NCI-H2196 treated with DMSO at 0.1 percent for 48 hours (cell line): ENCODE results near the gene ULBP1.
"Not testable (repeated sequence)": the region's sequence is repeated elsewhere in the genome, so short reads cannot be mapped to it uniquely, and the experiment has no call there.

Source experiments
- DNase-seq: peaks from one replicate; lab custom pipeline; 2025; ENCODE audit not compliant: unreplicated experiment; lab: John Stamatoyannopoulos, UW

ULBP1 gene

GRCh38 chr6:150004101-150004782 is 40.5 kb downstream of the ULBP1 start:
- no peak for DNase-seq

GRCh38 chr6:150004783-150005717 is 41.3 kb downstream of the ULBP1 start:
- DNase-seq = peak; percentile 88

GRCh38 chr6:150005761-150006651 is 42.3 kb downstream of the ULBP1 start:
- DNase-seq = no peak

- peak; percentile 11 for DNase-seq
These were observed 43.3 kb downstream of the ULBP1 start for GRCh38 chr6:150006961-150007464.

GRCh38 chr6:150008588-150008987 is 44.8 kb downstream of the ULBP1 start:
- DNase-seq = no peak

- not testable (repeated sequence) for DNase-seq
These were observed 49.4 kb downstream of the ULBP1 start for GRCh38 chr6:150012846-150013784.

GRCh38 chr6:150013785-150014622 is 50.3 kb downstream of the ULBP1 start:
- not testable (repeated sequence) for DNase-seq

- DNase-seq = not testable (repeated sequence)
These were observed 51.0 kb downstream of the ULBP1 start for GRCh38 chr6:150014623-150015280.

GRCh38 chr6:150015281-150016001 is 51.7 kb downstream of the ULBP1 start:
- DNase-seq = not testable (repeated sequence)

- peak; percentile 67 for DNase-seq
These were observed 52.8 kb downstream of the ULBP1 start for GRCh38 chr6:150016324-150017185.

- not testable (repeated sequence) for DNase-seq
These were observed 53.4 kb downstream of the ULBP1 start for GRCh38 chr6:150017186-150017521.

- no peak for DNase-seq
These were observed 55.3 kb downstream of the ULBP1 start for GRCh38 chr6:150018846-150019580.

- not testable (repeated sequence) for DNase-seq
These were observed 58.1 kb downstream of the ULBP1 start for GRCh38 chr6:150021870-150022269.
